Transverse colon (tissue), 4 donors: ENCODE results near the gene STAG1. TPM values are rescaled to one million over a fixed set of nuclear protein-coding genes. Genes with fewer than 3 reads are reported as not detected.

Experiments
- DNase-seq: peaks from one replicate; pipeline ENCODE4 v3.0.0-alpha.2; 2019
- H3K27ac ChIP-seq, 4 donors: fragments of 200-600 bp; sonication (generic); 2 replicates each; pipeline ENCODE4 v1.5.1; 2016 to 2018; ENCODE audit warnings: inconsistent platforms in 4 of 4
- H3K27me3 ChIP-seq: fragments of 200-600 bp; sonication (generic); 2 replicates; pipeline ENCODE4 v1.5.1; 2017; ENCODE audit warnings: inconsistent platforms
- H3K36me3 ChIP-seq, 4 donors: fragments of 200-600 bp; sonication (generic); 2 replicates each; pipeline ENCODE4 v1.5.1; 2017 to 2019; ENCODE audit warnings: inconsistent platforms in 4 of 4
- H3K4me1 ChIP-seq, 4 donors: fragments of 200-600 bp; sonication (generic); 2 replicates each; pipeline ENCODE4 v1.5.1; 2017 to 2020; ENCODE audit warnings: inconsistent platforms in 4 of 4
- H3K4me3 ChIP-seq, 4 donors: fragments of 200-600 bp; sonication (generic); 1 replicate in 1 of 4; 2 replicates in 3 of 4; pipeline versions ENCODE4 v1.5.1 to v1.6.1; 2017 to 2019; ENCODE audit warnings: inconsistent platforms in 4 of 4
- H3K9me3 ChIP-seq, 2 donors: fragments of 200-600 bp; sonication (generic); 2 replicates each; pipeline ENCODE4 v1.5.1; 2017 to 2019; ENCODE audit warnings: inconsistent platforms in 2 of 2
- EP300 ChIP-seq: sonication (generic); formaldehyde crosslinking; IDR thresholded peaks from one replicate; pipeline ENCODE4 v1.6.1; 2017; ENCODE audit warnings: antibody characterized with exemption, low read depth
- POLR2A ChIP-seq: fragments of 450-650 bp; IDR thresholded peaks from one replicate; pipeline ENCODE4 v1.6.1; 2016; ENCODE audit warnings: antibody characterized with exemption, mild to moderate bottlenecking, moderate library complexity
- POLR2AphosphoS5 ChIP-seq, 3 donors: sonication (generic); formaldehyde crosslinking; IDR thresholded peaks; one replicate each; pipeline ENCODE4 v1.6.1; 2016; ENCODE audit warnings: antibody characterized with exemption in 3 of 3
- WGBS, 2 donors: methylation state at CpG; one replicate each; pipeline ENCODE4 v1.1.5; 2018; ENCODE audit warnings: low coverage in 1 of 2; 5-methylcytosine and 5-hydroxymethylcytosine counted together
- in situ Hi-C, 4 donors: fragments of 200-750 bp; cut with MboI; loops; one replicate each; pipeline versions ENCODE4 v1.15.0 to v1.15.1; 2017; ENCODE audit warnings: low sequenced_read_pairs in 3 of 4, low pct_ligation_motif_present in 1 of 4, low pct_unique_long_range_greater_than_20kb in 1 of 4
- intact Hi-C: fragments of 100-400 bp; cut with DNase I; formaldehyde crosslinking; loops from one replicate; pipeline ENCODE4 v1.15.1; 2023; ENCODE audit warnings: low total_unique reads
- total RNA-seq, 4 donors: library from RNA; depleted of rRNA; stranded (reverse); fragments of >200 nt; gene quantifications; one replicate each; pipeline ENCODE4 v1.1.0, GENCODE V29; 2016
- TF ChIP-seq, protein P1 (sequence below), 5 experiments: fragments of 200-600 bp in 3 of 5; fragments of 450-650 bp in 2 of 5; sonication (generic) in 3 of 5; IDR thresholded peaks; 1 replicate in 2 of 5; 2 replicates in 3 of 5; pipeline ENCODE4 v1.5.1; 2016 to 2017; ENCODE audit warnings: antibody characterized with exemption in 5 of 5, inconsistent platforms in 3 of 5, mild to moderate bottlenecking in 2 of 5, moderate library complexity in 1 of 5

The STAG1 gene
- total RNA-seq, 4 donors from 2014 or later, result 14.5 to 57.2 (median 42.2) TPM

DNA sequence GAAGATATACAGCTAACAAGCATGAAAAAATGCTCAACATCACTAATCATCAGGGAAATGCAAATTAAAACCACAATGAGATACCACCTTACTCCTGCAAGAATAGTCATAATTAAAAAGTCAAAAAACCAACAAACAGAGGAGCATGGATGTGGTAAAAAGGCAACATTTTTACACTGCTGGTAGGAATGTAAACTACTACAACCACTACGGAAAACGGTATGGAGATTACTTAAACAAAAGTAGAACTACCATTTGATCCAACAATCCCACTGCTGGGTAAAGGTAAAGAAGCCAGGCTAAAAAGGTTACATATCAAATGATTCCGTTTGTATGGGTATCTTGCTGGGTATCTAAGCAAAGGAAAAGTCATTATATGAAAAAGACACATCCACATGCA is 53.8 kb downstream of the STAG1 start:
- H3K27ac ChIP-seq, result no peak overlapping the region
- TF ChIP-seq POLR2A, result no peak
- TF ChIP-seq POLR2AphosphoS5 (IDR thresholded peaks at IDR 0.05), result no peak
- TF ChIP-seq, protein P1, sequence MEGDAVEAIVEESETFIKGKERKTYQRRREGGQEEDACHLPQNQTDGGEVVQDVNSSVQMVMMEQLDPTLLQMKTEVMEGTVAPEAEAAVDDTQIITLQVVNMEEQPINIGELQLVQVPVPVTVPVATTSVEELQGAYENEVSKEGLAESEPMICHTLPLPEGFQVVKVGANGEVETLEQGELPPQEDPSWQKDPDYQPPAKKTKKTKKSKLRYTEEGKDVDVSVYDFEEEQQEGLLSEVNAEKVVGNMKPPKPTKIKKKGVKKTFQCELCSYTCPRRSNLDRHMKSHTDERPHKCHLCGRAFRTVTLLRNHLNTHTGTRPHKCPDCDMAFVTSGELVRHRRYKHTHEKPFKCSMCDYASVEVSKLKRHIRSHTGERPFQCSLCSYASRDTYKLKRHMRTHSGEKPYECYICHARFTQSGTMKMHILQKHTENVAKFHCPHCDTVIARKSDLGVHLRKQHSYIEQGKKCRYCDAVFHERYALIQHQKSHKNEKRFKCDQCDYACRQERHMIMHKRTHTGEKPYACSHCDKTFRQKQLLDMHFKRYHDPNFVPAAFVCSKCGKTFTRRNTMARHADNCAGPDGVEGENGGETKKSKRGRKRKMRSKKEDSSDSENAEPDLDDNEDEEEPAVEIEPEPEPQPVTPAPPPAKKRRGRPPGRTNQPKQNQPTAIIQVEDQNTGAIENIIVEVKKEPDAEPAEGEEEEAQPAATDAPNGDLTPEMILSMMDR (IDR thresholded peaks at IDR 0.05), result no peak
- no peak for TF ChIP-seq EP300
- H3K36me3 ChIP-seq, result no peaks in the 10 kb centered on the region
- WGBS, 2 donors, result 92 to 97% methylated on average over 3 of the region's 3 CpGs
- no peaks in the 10 kb centered on the region for H3K27me3 ChIP-seq
- in situ Hi-C loops (no loop called here), intact Hi-C loops (no loop called here)
- peaks cover 0 to 11% (median 0%) of the 10 kb centered on the region in 4 donors for H3K4me1 ChIP-seq
- H3K9me3 ChIP-seq, result no peaks in the 10 kb centered on the region
- no peak overlapping the region for H3K4me3 ChIP-seq
- DNase-seq, result no peak

DNA sequence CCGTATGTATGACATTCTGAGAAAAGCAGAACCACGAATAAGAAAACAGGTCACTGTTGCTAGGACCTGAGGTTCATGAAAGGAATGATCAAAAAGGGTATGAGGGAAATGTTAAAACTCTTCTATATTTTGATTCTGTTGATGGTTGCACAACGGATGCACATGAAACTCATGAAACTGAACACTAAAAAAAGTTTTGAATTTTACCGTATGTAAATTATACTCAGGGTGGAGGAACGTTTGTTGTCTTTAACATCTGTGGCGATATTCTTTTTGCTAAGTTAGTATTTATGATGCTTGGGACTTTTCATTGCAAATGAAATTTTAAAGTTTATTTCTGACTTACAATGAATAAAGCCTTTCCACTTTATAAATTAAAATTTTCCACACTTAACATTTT is 55.4 kb downstream of the STAG1 start:
- Histone ChIP-seq H3K4me1 (peaks cover 0 to 11% (median 0%) of the 10 kb centered on the region in 4 donors), H3K4me3 (no peak overlapping the region), H3K27me3 (no peaks in the 10 kb centered on the region), H3K36me3 (no peaks in the 10 kb centered on the region), H3K9me3 (no peaks in the 10 kb centered on the region), H3K27ac (no peak overlapping the region)
- in situ Hi-C loops, result no loop called here
- WGBS, 2 donors, result 94 to 96% methylated on average over 6 of the region's 6 CpGs
- intact Hi-C loops, result no loop called here
- no peak for DNase-seq
- no peak for TF ChIP-seq EP300
- no peak for TF ChIP-seq POLR2A
- TF ChIP-seq, protein P1 (IDR thresholded peaks at IDR 0.05), result no peak
- TF ChIP-seq POLR2AphosphoS5 (IDR thresholded peaks at IDR 0.05), result no peak

DNA sequence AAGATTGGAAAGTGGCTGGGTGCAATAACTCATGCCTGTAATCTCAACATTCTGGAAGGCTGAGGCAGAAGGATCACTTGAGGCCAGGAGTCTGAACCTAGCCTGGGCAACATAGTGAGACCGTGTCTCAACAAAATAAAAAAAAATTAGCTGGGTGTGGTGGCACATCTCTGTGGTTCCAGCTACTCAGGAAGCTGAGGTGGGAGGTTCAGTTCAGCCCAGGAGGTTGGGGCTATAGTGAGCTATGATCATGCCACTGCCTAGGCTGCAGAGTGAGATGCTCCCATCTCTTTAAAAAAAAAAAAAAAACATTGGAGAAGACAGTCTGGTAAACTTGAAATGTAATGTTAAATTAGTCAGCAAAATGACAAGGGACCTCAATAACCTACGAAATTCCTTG is 57.9 kb downstream of the STAG1 start:
- WGBS, 2 donors, result 91 to 96% methylated on average over 2 of the region's 2 CpGs
- TF ChIP-seq EP300 (no peak), POLR2AphosphoS5 (IDR thresholded peaks at IDR 0.05) (no peak), POLR2A (no peak)
- TF ChIP-seq, protein P1 (IDR thresholded peaks at IDR 0.05), result no peak
- H3K9me3 ChIP-seq, result no peaks in the 10 kb centered on the region
- no peaks in the 10 kb centered on the region for H3K36me3 ChIP-seq
- peaks cover 0 to 11% (median 0%) of the 10 kb centered on the region in 4 donors for H3K4me1 ChIP-seq
- in situ Hi-C loops, result no loop called here
- intact Hi-C loops, result no loop called here
- no peak overlapping the region for H3K27ac ChIP-seq
- DNase-seq, result no peak
- no peak overlapping the region for H3K4me3 ChIP-seq
- H3K27me3 ChIP-seq, result no peaks in the 10 kb centered on the region

DNA sequence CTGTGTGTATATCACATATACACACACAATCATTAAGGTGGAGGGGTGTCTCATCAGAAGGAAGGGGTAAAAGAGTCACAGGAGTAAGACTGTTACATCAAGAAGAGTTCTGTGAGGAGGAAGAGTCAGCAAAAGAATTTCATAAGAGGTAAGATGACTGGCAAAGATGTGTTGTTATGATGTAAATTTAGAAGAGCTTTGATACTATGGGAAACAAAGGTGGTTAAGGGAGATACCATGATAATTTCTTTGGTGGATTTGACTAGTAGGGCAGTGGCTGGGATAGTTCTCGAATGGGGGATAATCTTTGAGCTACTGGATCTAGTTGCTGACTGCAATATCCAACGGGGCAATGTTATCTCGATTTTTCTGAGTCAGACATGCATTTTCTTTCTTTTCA is 61.6 kb downstream of the STAG1 start:
- H3K36me3 ChIP-seq, result no peaks in the 10 kb centered on the region
- no peak overlapping the region for H3K4me3 ChIP-seq
- H3K27ac ChIP-seq, result no peak overlapping the region
- intact Hi-C loops (no loop called here), in situ Hi-C loops (no loop called here)
- 94 to 97% methylated on average over 3 of the region's 3 CpGs for WGBS, 2 donors
- DNase-seq, result no peak
- no peaks in the 10 kb centered on the region for H3K9me3 ChIP-seq
- no peaks in the 10 kb centered on the region for H3K27me3 ChIP-seq
- no peaks in the 10 kb centered on the region for H3K4me1 ChIP-seq
- TF ChIP-seq EP300, result no peak
- TF ChIP-seq POLR2AphosphoS5 (IDR thresholded peaks at IDR 0.05), result no peak
- TF ChIP-seq, protein P1 (IDR thresholded peaks at IDR 0.05), result no peak
- TF ChIP-seq POLR2A, result no peak
